Uterus (tissue), 2 donors: Measurements from ENCODE around the gene GTF3C4.

Experiments used
- CTCF ChIP-seq, 4 experiments: fragments of 200-600 bp in 2 of 4; fragments of 450-650 bp in 2 of 4; sonication (generic) in 2 of 4; IDR thresholded peaks; one replicate each; pipeline ENCODE4 v1.5.1; 2016 to 2019; ENCODE audit warnings: antibody characterized with exemption in 4 of 4, mild to moderate bottlenecking in 2 of 4, moderate library complexity in 1 of 4
- POLR2A ChIP-seq, 2 donors: fragments of 450-650 bp; IDR thresholded peaks; one replicate each; pipeline ENCODE4 v1.6.1; 2016; ENCODE audit warnings: antibody characterized with exemption in 2 of 2, mild to moderate bottlenecking in 1 of 2, moderate library complexity in 1 of 2

DNA sequence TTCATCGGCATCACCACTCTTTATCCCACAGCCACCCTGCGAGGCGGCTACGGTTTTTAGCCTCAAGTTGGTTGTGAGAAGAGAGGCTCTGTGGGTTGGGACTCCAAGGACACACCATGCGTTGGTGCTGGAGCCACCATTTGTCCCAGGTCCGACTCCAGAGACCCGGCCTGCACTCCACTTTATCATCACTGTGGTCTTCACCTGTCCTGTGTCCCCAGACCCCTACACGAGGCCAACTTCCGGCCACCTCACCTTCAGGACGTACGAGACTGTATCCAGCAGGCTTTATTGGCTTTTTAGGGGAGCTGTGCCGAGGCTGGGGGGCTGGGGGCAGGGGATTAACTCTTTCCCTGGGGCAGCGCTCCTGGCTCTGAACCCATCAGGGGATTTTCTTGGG lies 55.0 kb downstream of the GTF3C4 start:
- TF ChIP-seq POLR2A (IDR thresholded peaks at IDR 0.05) (no peak), CTCF (IDR thresholded peaks at IDR 0.05) (no peak)
